ENCODE data around the gene SERAC1.
"Not testable (repeated sequence)": the region's sequence is repeated elsewhere in the genome, so short reads cannot be mapped to it uniquely, and the experiment has no call there.

The SERAC1 gene

GRCh38 chr6:158152659-158153058, 15.4 kb downstream of the SERAC1 start:
- no peak overlapping the region for H2AFZ ChIP-seq
- TF ChIP-seq, protein P1, sequence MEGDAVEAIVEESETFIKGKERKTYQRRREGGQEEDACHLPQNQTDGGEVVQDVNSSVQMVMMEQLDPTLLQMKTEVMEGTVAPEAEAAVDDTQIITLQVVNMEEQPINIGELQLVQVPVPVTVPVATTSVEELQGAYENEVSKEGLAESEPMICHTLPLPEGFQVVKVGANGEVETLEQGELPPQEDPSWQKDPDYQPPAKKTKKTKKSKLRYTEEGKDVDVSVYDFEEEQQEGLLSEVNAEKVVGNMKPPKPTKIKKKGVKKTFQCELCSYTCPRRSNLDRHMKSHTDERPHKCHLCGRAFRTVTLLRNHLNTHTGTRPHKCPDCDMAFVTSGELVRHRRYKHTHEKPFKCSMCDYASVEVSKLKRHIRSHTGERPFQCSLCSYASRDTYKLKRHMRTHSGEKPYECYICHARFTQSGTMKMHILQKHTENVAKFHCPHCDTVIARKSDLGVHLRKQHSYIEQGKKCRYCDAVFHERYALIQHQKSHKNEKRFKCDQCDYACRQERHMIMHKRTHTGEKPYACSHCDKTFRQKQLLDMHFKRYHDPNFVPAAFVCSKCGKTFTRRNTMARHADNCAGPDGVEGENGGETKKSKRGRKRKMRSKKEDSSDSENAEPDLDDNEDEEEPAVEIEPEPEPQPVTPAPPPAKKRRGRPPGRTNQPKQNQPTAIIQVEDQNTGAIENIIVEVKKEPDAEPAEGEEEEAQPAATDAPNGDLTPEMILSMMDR (IDR thresholded peaks at IDR 0.05) = no peak
- no peak overlapping the region for H3K4me3 ChIP-seq (ENCODE audit: low read depth, low read length)
- no peak overlapping the region for H3K4me2 ChIP-seq (ENCODE audit: low read length)
- H3K9ac ChIP-seq = no peak overlapping the region
- H3K27ac ChIP-seq = no peak overlapping the region
- H3K27me3 ChIP-seq (ENCODE audit: control insufficient read depth, insufficient read depth, low read length) = no peaks in the 10 kb centered on the region
- H3K79me2 ChIP-seq = no peaks in the 10 kb centered on the region
- H3K9me3 ChIP-seq (ENCODE audit: control insufficient read depth, low read length) = no peaks in the 10 kb centered on the region
- no peaks in the 10 kb centered on the region for H3K4me1 ChIP-seq
- H3K36me3 ChIP-seq (ENCODE audit: control insufficient read depth, insufficient read depth, low read length) = no peaks in the 10 kb centered on the region

GRCh38 chr6:158152025-158152424, 16.0 kb downstream of the SERAC1 start:
- not testable (repeated sequence) for H3K9me3 ChIP-seq (ENCODE audit: control insufficient read depth, low read length); H3K36me3 ChIP-seq (ENCODE audit: control insufficient read depth, insufficient read depth, low read length); H3K27me3 ChIP-seq (ENCODE audit: control insufficient read depth, insufficient read depth, low read length); H3K4me2 ChIP-seq (ENCODE audit: low read length); H3K4me1 ChIP-seq; H3K9ac ChIP-seq; H3K4me3 ChIP-seq (ENCODE audit: low read depth, low read length); H3K79me2 ChIP-seq; H2AFZ ChIP-seq; H3K27ac ChIP-seq

DNA sequence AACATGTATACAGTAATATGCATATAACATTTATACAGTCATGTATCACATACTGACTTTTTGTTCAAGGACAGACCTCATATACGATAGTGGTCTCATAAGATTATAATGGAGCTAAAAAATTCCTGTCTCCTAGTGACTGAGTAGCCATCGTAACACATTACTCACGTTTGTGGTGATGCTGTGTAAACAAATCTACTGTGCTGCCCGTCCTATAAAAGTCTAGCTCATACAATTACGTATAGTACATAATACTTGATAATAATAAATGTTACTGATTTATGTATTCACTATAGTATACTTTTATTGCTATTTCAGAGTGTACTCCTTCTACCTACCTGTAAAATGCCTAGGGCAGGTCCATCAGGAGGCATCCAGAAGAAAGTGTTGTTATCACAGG, 17.4 kb downstream of the SERAC1 start:
- no peaks in the 10 kb centered on the region for H3K27me3 ChIP-seq (ENCODE audit: control insufficient read depth, insufficient read depth, low read length)
- no peaks in the 10 kb centered on the region for H3K4me1 ChIP-seq
- H3K27ac ChIP-seq = no peak overlapping the region
- TF ChIP-seq, protein P1 (IDR thresholded peaks at IDR 0.05) = no peak
- no peaks in the 10 kb centered on the region for H3K9me3 ChIP-seq (ENCODE audit: control insufficient read depth, low read length)
- H3K36me3 ChIP-seq (ENCODE audit: control insufficient read depth, insufficient read depth, low read length) = no peaks in the 10 kb centered on the region
- H3K4me3 ChIP-seq (ENCODE audit: low read depth, low read length) = no peak overlapping the region
- H3K9ac ChIP-seq = no peak overlapping the region
- no peaks in the 10 kb centered on the region for H3K79me2 ChIP-seq
- no peak overlapping the region for H2AFZ ChIP-seq
- H3K4me2 ChIP-seq (ENCODE audit: low read length) = no peak overlapping the region

- no peaks in the 10 kb centered on the region for H3K27me3 ChIP-seq (ENCODE audit: control insufficient read depth, insufficient read depth, low read length)
- no peaks in the 10 kb centered on the region for H3K36me3 ChIP-seq (ENCODE audit: control insufficient read depth, insufficient read depth, low read length)
- no peak overlapping the region for H3K27ac ChIP-seq
- H3K4me1 ChIP-seq = no peaks in the 10 kb centered on the region
- H3K4me3 ChIP-seq (ENCODE audit: low read depth, low read length) = no peak overlapping the region
- no peak overlapping the region for H3K4me2 ChIP-seq (ENCODE audit: low read length)
- TF ChIP-seq, protein P1 (IDR thresholded peaks at IDR 0.05) = no peak
- no peaks in the 10 kb centered on the region for H3K9me3 ChIP-seq (ENCODE audit: control insufficient read depth, low read length)
- H3K79me2 ChIP-seq = no peaks in the 10 kb centered on the region
- no peak overlapping the region for H2AFZ ChIP-seq
- H3K9ac ChIP-seq = no peak overlapping the region
These were observed 18.4 kb downstream of the SERAC1 start for GRCh38 chr6:158149641-158150040.

- Histone ChIP-seq H3K9me3 (ENCODE audit: control insufficient read depth, low read length) (no peaks in the 10 kb centered on the region), H3K9ac (no peak overlapping the region), H2AFZ (no peak overlapping the region), H3K36me3 (ENCODE audit: control insufficient read depth, insufficient read depth, low read length) (no peaks in the 10 kb centered on the region), H3K4me1 (no peaks in the 10 kb centered on the region), H3K4me3 (ENCODE audit: low read depth, low read length) (no peak overlapping the region), H3K79me2 (no peaks in the 10 kb centered on the region), H3K27me3 (ENCODE audit: control insufficient read depth, insufficient read depth, low read length) (no peaks in the 10 kb centered on the region), H3K4me2 (ENCODE audit: low read length) (no peak overlapping the region), H3K27ac (no peak overlapping the region)
- TF ChIP-seq, protein P1 (IDR thresholded peaks at IDR 0.05) = no peak
These were observed 24.4 kb downstream of the SERAC1 start for GRCh38 chr6:158143700-158144099.
